Prostate gland (tissue), 2 donors: Measurements from ENCODE around the gene APBA2.

Experiments used
- CTCF ChIP-seq, 4 experiments: fragments of 200-600 bp in 2 of 4; fragments of 450-650 bp in 2 of 4; sonication (generic) in 2 of 4; IDR thresholded peaks; 1 replicate in 3 of 4; 2 replicates in 1 of 4; pipeline ENCODE4 v1.5.1; 2016 to 2019; ENCODE audit warnings: antibody characterized with exemption in 4 of 4, mild to moderate bottlenecking in 2 of 4, moderate library complexity in 2 of 4
- POLR2AphosphoS5 ChIP-seq: sonication (generic); formaldehyde crosslinking; IDR thresholded peaks from one replicate; pipeline ENCODE4 v1.6.1; 2017; ENCODE audit warnings: antibody characterized with exemption

DNA sequence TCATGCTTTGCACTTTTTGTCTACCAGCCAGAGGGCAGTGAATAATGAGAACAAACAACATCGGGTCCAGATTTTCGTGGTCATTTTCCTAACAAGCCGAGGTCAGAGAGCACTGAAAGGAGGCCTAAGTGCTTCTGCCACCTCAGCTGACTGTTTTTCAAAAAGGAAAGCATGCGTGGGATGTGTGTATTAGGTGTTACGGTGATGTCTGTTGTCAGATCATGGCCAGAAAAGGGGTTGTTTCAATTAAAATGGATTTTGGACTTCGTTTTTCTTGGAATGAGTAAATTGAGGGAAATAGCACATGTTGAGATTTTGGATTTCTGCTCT is 99.5 kb downstream of the APBA2 start:
- no peak for TF ChIP-seq CTCF (IDR thresholded peaks at IDR 0.05)
- no peak for TF ChIP-seq POLR2AphosphoS5
